GM13976 (cell line): ENCODE results near the gene NFATC2IP.
A peak's percentile ranks its signal among the peaks of the same experiment; 100 is the strongest.
"Not testable (repeated sequence)": the region's sequence is repeated elsewhere in the genome, so short reads cannot be mapped to it uniquely, and the experiment has no call there.

Source experiments
- DNase-seq: peaks from one replicate; pipeline ENCODE4 v3.0.0; 2012; ENCODE audit warnings: low spot score
- CTCF ChIP-seq: IDR thresholded peaks from 2 replicates; pipeline ENCODE4 v1.5.1; 2012; ENCODE audit warnings: borderline replicate concordance, mild to moderate bottlenecking; ENCODE audit not compliant: insufficient read depth; ENCODE audit errors: extremely low read depth, missing control alignments, control extremely low read depth
- in situ Hi-C: fragments of 300-500 bp; cut with MboI; formaldehyde crosslinking; loops from one replicate; pipeline ENCODE4 v1.12.0; 2022; ENCODE audit warnings: low sequenced_read_pairs, mixed read lengths, inconsistent platforms; ENCODE audit not compliant: unreplicated experiment

The NFATC2IP gene

DNA sequence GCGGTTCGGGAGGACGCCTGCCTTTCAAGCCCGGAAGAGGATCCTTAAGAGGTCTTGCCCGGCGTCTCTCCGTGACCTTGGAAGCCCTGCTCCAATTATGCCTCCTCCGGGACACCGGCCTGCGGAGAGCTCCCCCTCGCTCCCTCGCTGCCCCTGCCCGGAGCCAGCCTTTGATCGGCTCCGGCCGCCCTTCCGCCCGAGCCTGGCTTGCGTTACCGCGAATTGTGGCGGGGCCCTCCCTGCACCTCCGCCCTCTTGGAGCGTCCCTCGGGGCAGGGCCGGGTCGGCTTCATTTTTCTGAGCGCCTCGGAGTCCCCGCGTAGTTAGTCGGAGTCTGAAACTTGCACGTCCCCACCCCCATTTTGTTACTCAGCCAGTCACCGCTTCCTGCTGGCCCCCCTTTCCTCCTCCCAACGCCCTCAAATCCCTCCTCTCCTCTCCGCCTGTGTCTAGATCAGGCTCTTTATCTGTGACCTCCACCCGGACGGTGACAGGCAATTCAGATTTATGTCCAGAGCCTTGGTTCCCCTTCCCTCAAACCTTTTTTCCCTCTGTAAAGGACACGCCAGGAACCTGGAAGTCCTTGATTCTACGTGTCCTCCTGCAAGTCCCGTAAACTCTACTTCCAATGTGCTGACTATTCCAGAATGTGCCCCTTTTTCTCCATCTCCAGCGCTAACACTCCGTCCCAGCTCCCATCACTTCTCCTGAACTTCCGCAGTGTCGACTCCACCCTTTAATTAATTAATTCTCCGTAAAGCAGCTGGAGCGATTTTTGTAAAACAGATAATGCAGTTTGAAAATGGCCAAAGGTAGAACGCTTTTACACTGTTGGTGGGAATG is 25.1 kb upstream of the NFATC2IP start:
- in situ Hi-C loops, result no loop called here
- TF ChIP-seq CTCF, result no peak
- peak; percentile 77 for DNase-seq

DNA sequence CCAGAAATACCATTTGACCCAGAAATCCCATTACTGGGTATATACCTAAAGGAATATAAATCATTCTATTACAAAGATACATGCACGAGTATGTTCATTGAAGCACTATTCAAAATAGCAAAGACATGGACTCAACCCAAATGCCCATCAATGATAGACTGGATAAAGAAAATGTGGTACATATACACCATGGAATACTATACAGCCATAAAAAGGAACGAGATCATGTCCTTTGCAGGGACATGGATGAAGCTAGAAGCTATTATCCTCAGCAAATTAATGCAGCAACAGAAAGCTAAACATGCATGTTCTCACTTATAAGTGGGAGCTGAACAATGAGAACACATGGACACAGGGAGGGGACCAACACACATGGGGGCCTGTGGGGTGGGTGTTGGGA is 24.5 kb upstream of the NFATC2IP start:
- in situ Hi-C loops, DNase-seq: not testable (repeated sequence)

- no peak for TF ChIP-seq CTCF
- DNase-seq, result no peak
- in situ Hi-C loops, result no loop called here
Measured at GRCh38 chr16:28927815-28928214, 22.9 kb upstream of the NFATC2IP start.

GRCh38 chr16:28930203-28930602 is 20.5 kb upstream of the NFATC2IP start:
- no peak for DNase-seq
- no peak for TF ChIP-seq CTCF
- in situ Hi-C loops, result no loop called here

GRCh38 chr16:28930652-28931051 is 20.1 kb upstream of the NFATC2IP start:
- DNase-seq, result no peak
- TF ChIP-seq CTCF, result no peak
- in situ Hi-C loops, result no loop called here

- peak; percentile 74 for DNase-seq
- in situ Hi-C loops, result no loop called here
- TF ChIP-seq CTCF, result no peak
Measured at GRCh38 chr16:28931801-28932225, 18.9 kb upstream of the NFATC2IP start, which contains the start of gene CD19. Gene CD19, plus strand, starts transcription at chr16:28931971. Its CDS starts 30 bp downstream, at chr16:28932001.

DNA sequence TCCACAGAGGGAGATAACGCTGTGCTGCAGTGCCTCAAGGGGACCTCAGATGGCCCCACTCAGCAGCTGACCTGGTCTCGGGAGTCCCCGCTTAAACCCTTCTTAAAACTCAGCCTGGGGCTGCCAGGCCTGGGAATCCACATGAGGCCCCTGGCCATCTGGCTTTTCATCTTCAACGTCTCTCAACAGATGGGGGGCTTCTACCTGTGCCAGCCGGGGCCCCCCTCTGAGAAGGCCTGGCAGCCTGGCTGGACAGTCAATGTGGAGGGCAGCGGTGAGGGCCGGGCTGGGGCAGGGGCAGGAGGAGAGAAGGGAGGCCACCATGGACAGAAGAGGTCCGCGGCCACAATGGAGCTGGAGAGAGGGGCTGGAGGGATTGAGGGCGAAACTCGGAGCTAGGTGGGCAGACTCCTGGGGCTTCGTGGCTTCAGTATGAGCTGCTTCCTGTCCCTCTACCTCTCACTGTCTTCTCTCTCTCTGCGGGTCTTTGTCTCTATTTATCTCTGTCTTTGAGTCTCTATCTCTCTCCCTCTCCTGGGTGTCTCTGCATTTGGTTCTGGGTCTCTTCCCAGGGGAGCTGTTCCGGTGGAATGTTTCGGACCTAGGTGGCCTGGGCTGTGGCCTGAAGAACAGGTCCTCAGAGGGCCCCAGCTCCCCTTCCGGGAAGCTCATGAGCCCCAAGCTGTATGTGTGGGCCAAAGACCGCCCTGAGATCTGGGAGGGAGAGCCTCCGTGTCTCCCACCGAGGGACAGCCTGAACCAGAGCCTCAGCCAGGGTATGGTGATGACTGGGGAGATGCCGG is 18.2 kb upstream of the NFATC2IP start:
- DNase-seq, result no peak
- no peak for TF ChIP-seq CTCF
- in situ Hi-C loops, result no loop called here
